Mesenchymal stem cell (in vitro differentiated cells and primary cell): ENCODE results near the gene DLST. TPM values are rescaled to one million over a fixed set of nuclear protein-coding genes. Genes with fewer than 3 reads are reported as not detected.

Experiments used
- DNase-seq: peaks from one replicate; pipeline ENCODE4 v3.0.0-alpha.2; 2013
- H2AFZ ChIP-seq: one replicate; pipeline ENCODE4 v1.6.1; 2013; ENCODE audit warnings: low read depth, mild to moderate bottlenecking, control low read depth, inconsistent platforms, low read length, moderate library complexity
- H2AK5ac ChIP-seq: 2 replicates; pipeline ENCODE4 v1.6.1; 2013; ENCODE audit warnings: low read length, moderate library complexity, mild to moderate bottlenecking, inconsistent platforms; ENCODE audit not compliant: severe bottlenecking
- H2BK120ac ChIP-seq: one replicate; pipeline ENCODE4 v1.6.1; 2013; ENCODE audit warnings: low read depth, mild to moderate bottlenecking, inconsistent platforms, low read length, moderate library complexity
- H2BK12ac ChIP-seq, 2 experiments: one replicate each; pipeline ENCODE4 v1.6.1; 2013; ENCODE audit warnings: inconsistent platforms in 2 of 2, low read length in 2 of 2, mild to moderate bottlenecking in 2 of 2, moderate library complexity in 2 of 2, control low read depth in 1 of 2
- H2BK15ac ChIP-seq: one replicate; pipeline ENCODE4 v1.6.1; 2013; ENCODE audit warnings: mild to moderate bottlenecking, low read depth, inconsistent platforms; ENCODE audit not compliant: poor library complexity, severe bottlenecking
- H2BK5ac ChIP-seq: 2 replicates; pipeline ENCODE4 v1.6.1; 2013; ENCODE audit warnings: low read depth, mild to moderate bottlenecking, low read length, control low read depth, inconsistent platforms; ENCODE audit not compliant: poor library complexity, severe bottlenecking
- H3K14ac ChIP-seq, 2 experiments: one replicate each; pipeline ENCODE4 v1.6.1; 2013; ENCODE audit warnings: inconsistent platforms in 2 of 2, low read length in 2 of 2, control low read depth in 1 of 2, mild to moderate bottlenecking in 1 of 2, moderate library complexity in 1 of 2
- H3K18ac ChIP-seq, 2 experiments: one replicate each; pipeline ENCODE4 v1.6.1; 2013; ENCODE audit warnings: inconsistent platforms in 2 of 2, low read length in 2 of 2, control low read depth in 1 of 2, low read depth in 1 of 2, mild to moderate bottlenecking in 1 of 2
- H3K23ac ChIP-seq, 2 experiments: one replicate each; pipeline ENCODE4 v1.6.1; 2013; ENCODE audit warnings: inconsistent platforms in 2 of 2, low read length in 2 of 2, mild to moderate bottlenecking in 2 of 2, moderate library complexity in 2 of 2, control low read depth in 1 of 2
- H3K27ac ChIP-seq: 2 replicates; pipeline ENCODE4 v1.5.1; 2013; ENCODE audit warnings: mild to moderate bottlenecking, moderate library complexity, low read length, control low read depth, inconsistent platforms; ENCODE audit not compliant: poor library complexity, severe bottlenecking
- H3K27me3 ChIP-seq, 2 experiments: 2 replicates each; pipeline versions ENCODE4 v1.6.1 to v1.7.0; 2013; ENCODE audit warnings: low read length in 2 of 2, mild to moderate bottlenecking in 2 of 2, moderate library complexity in 2 of 2, control low read depth in 1 of 2, inconsistent platforms in 1 of 2; ENCODE audit not compliant: control insufficient read depth in 1 of 2, insufficient read depth in 1 of 2
- H3K36me3 ChIP-seq, 2 experiments: 2 replicates each; pipeline versions ENCODE4 v1.6.1 to v1.7.0; 2013; ENCODE audit warnings: low read length in 2 of 2, control low read depth in 1 of 2, inconsistent platforms in 1 of 2, low read depth in 1 of 2, mild to moderate bottlenecking in 1 of 2; ENCODE audit not compliant: insufficient read depth in 2 of 2, control insufficient read depth in 1 of 2
- H3K4ac ChIP-seq, 2 experiments: one replicate each; pipeline ENCODE4 v1.6.1; 2013; ENCODE audit warnings: inconsistent platforms in 2 of 2, low read length in 2 of 2, mild to moderate bottlenecking in 2 of 2, moderate library complexity in 2 of 2, control low read depth in 1 of 2, low read depth in 1 of 2
- H3K4me1 ChIP-seq: 2 replicates; pipeline ENCODE4 v1.6.1; 2013; ENCODE audit warnings: low read depth, low read length, control low read depth; ENCODE audit not compliant: control insufficient read depth, insufficient read depth
- H3K4me2 ChIP-seq: 2 replicates; pipeline ENCODE4 v1.6.1; 2013; ENCODE audit warnings: low read length, mild to moderate bottlenecking, inconsistent platforms; ENCODE audit not compliant: poor library complexity, severe bottlenecking
- H3K4me3 ChIP-seq, 2 experiments: 2 replicates each; pipeline versions ENCODE4 v1.5.1 to v1.7.0; 2013; ENCODE audit warnings: low read length in 2 of 2, mild to moderate bottlenecking in 2 of 2, control low read depth in 1 of 2, low read depth in 1 of 2; ENCODE audit not compliant: insufficient read depth in 1 of 2
- H3K79me1 ChIP-seq: replicated peaks from 2 replicates; pipeline ENCODE4 v1.6.1; 2013; ENCODE audit warnings: mild to moderate bottlenecking, control low read depth, low read length, inconsistent platforms; ENCODE audit not compliant: poor library complexity, severe bottlenecking
- H3K9ac ChIP-seq: 2 replicates; pipeline ENCODE4 v1.7.0; 2013; ENCODE audit warnings: mild to moderate bottlenecking, low read length, moderate library complexity
- H3K9me3 ChIP-seq: 2 replicates; pipeline ENCODE4 v1.7.0; 2013; ENCODE audit warnings: mild to moderate bottlenecking, low read length; ENCODE audit not compliant: control insufficient read depth
- H4K8ac ChIP-seq: one replicate; pipeline ENCODE4 v1.6.1; 2013; ENCODE audit warnings: inconsistent platforms, mild to moderate bottlenecking, low read length, moderate library complexity
- H4K91ac ChIP-seq: one replicate; pipeline ENCODE4 v1.6.1; 2013; ENCODE audit warnings: mild to moderate bottlenecking, low read length, inconsistent platforms
- WGBS: methylation state at CpG from one replicate; pipeline ENCODE4 v1.1.7; 2013; ENCODE audit warnings: mixed read lengths; 5-methylcytosine and 5-hydroxymethylcytosine counted together
- polyA plus RNA-seq, 2 experiments: library from polyadenylated mRNA; stranded (reverse); fragments of 200-250 nt; gene quantifications; one replicate each; pipeline ENCODE4 v1.2.3, GENCODE V29; 2013

Gene DLST
- 47.5 TPM for polyA plus RNA-seq (2013, experiment 1 of 2)
- 47.1 TPM for polyA plus RNA-seq (2013, experiment 2 of 2)

- Histone ChIP-seq H3K79me1 (no peaks in the 10 kb centered on the region), H3K36me3 (peaks cover 5 to 22% of the 10 kb centered on the region in 2 experiments), H3K4me2 (peak within 1 kb of the TSS; percentile 88), H3K27ac (peak within 1 kb of the TSS; percentile 68), H2BK12ac (peak within 1 kb of the TSS; percentile 24 to 90), H2AFZ (peak within 1 kb of the TSS; percentile 81), H3K9ac (peak within 1 kb of the TSS; percentile 99), H4K91ac (peak within 1 kb of the TSS; percentile 92), H3K23ac (peak within 1 kb of the TSS in 1 of 2 experiments; percentile 99), H2BK120ac (peak within 1 kb of the TSS; percentile 42), H3K27me3 (no peaks in the 10 kb centered on the region), H3K4ac (peak within 1 kb of the TSS; percentile 89 to 95), H2BK5ac (peak within 1 kb of the TSS; percentile 15), H2AK5ac (peak within 1 kb of the TSS; percentile 30), H3K14ac (peak within 1 kb of the TSS; percentile 21 to 99), H3K18ac (peak within 1 kb of the TSS; percentile 98 to 100), H4K8ac (peak within 1 kb of the TSS; percentile 97), H3K4me1 (peaks cover 8% of the 10 kb centered on the region), H2BK15ac (peak within 1 kb of the TSS; percentile 99), H3K9me3 (no peaks in the 10 kb centered on the region), H3K4me3 (peak within 1 kb of the TSS; percentile 98 to 99)
- WGBS, result under 1% methylated on average over 53 of the region's 53 CpGs
- peak; percentile 90 for DNase-seq
Measured at GRCh38 chr14:74881431-74882102, at the start of gene DLST. DLST (plus strand) TSS chr14:74881916; CDS start chr14:74881954, 38 bp downstream.

DNA sequence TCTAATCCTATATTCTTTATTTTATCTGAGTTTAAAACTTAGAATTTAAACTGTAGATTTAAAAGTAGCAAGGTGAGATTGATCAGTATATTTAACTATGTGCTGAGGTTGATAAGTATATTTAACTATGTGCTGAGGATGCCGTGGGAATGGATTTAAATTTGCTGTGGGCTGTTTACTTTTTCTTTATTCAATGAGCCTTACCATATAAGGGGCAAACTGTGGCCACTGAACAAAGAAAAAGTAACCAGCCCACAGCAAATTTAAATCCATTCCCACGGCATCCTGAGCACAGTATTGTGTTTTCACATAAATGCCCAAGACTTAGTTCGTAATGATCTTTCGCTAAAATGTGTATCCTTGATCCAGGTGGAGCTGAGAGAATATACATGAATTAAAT lies 48.9 kb upstream of the DLST start:
- Histone ChIP-seq H3K4me3 (no peak overlapping the region), H3K4me1 (peaks cover 6% of the 10 kb centered on the region), H2BK5ac (no peak overlapping the region), H2BK120ac (no peak overlapping the region), H3K4ac (no peak overlapping the region), H2AK5ac (no peak overlapping the region), H3K9me3 (no peaks in the 10 kb centered on the region), H3K23ac (no peak overlapping the region), H2BK12ac (no peak overlapping the region), H3K14ac (no peak overlapping the region), H3K18ac (no peak overlapping the region), H3K9ac (no peak overlapping the region), H2BK15ac (no peak overlapping the region), H3K4me2 (no peak overlapping the region), H3K27me3 (no peaks in the 10 kb centered on the region), H2AFZ (no peak overlapping the region), H4K8ac (no peak overlapping the region), H3K27ac (no peak overlapping the region), H3K36me3 (peaks cover 6 to 47% of the 10 kb centered on the region in 2 experiments), H4K91ac (no peak overlapping the region), H3K79me1 (peaks cover 15% of the 10 kb centered on the region)
- WGBS, result 100% methylated on average over 2 of the region's 4 CpGs
- no peak for DNase-seq

- no peak overlapping the region for H3K14ac ChIP-seq
- no peak overlapping the region for H2BK12ac ChIP-seq
- 82% methylated on average over 3 of the region's 5 CpGs for WGBS
- no peak overlapping the region for H3K9ac ChIP-seq
- no peak overlapping the region for H4K91ac ChIP-seq
- H2AK5ac ChIP-seq, result no peak overlapping the region
- H3K4ac ChIP-seq, result no peak overlapping the region
- H3K18ac ChIP-seq, result no peak overlapping the region
- peak; percentile 18 for DNase-seq
- no peaks in the 10 kb centered on the region for H3K27me3 ChIP-seq
- peak overlapping the region; percentile 46 for H2BK5ac ChIP-seq
- H2AFZ ChIP-seq, result no peak overlapping the region
- H4K8ac ChIP-seq, result no peak overlapping the region
- peaks cover 9% of the 10 kb centered on the region for H3K79me1 ChIP-seq
- peaks cover 6% of the 10 kb centered on the region for H3K4me1 ChIP-seq
- no peaks in the 10 kb centered on the region for H3K9me3 ChIP-seq
- peak overlapping the region; percentile 9 for H3K4me2 ChIP-seq
- no peak overlapping the region for H3K23ac ChIP-seq
- H2BK15ac ChIP-seq, result no peak overlapping the region
- H3K4me3 ChIP-seq, result no peak overlapping the region
- H3K27ac ChIP-seq, result peak overlapping the region; percentile 69
- H3K36me3 ChIP-seq, result peaks cover 3 to 34% of the 10 kb centered on the region in 2 experiments
- no peak overlapping the region for H2BK120ac ChIP-seq
Measured at GRCh38 chr14:74834692-74835392, 46.9 kb upstream of the DLST start.

DNA sequence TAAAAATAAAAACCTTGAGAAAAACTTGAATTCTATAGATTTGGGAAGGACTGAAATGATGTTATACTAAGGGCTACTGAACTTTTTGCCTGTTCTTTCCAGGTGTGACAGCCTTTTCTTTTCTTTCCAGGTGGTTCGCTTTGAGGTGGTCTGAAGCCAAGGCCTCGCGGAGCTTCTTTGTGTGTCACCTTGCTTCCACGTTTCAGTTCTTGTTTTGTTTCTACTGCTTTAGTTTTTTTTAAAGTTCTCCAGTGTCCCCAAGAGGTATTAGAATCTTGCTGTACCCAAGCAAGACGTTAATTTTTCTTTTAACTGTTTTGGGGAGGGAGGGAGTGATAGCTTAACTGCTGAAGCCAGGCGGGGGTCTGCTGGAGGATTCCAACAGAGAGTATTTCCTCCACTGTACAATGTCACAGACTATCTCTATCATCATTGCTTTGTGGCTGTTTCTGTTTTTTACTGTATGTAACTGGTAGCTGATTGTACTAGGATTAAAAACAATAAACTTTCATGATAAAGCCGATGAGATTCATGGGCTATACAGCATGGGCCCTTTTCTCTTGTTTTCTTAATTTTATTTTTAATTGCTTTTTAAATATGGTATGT lies 46.0 kb upstream of the DLST start:
- no peak overlapping the region for H3K18ac ChIP-seq
- WGBS, result 94% methylated on average over 4 of the region's 7 CpGs

More for the DNA sequence above, 46.0 kb upstream of the DLST start:
- H3K4me2 ChIP-seq, result no peak overlapping the region
- no peak overlapping the region for H2BK12ac ChIP-seq
- no peak overlapping the region for H2BK15ac ChIP-seq
- no peak overlapping the region for H3K9ac ChIP-seq
- peaks cover 6% of the 10 kb centered on the region for H3K4me1 ChIP-seq
- peak overlapping the region; percentile 5 for H2AK5ac ChIP-seq
- H2BK5ac ChIP-seq, result no peak overlapping the region
- no peak overlapping the region for H2BK120ac ChIP-seq
- no peak overlapping the region for H3K4ac ChIP-seq
- peaks cover 6% of the 10 kb centered on the region for H3K79me1 ChIP-seq
- H3K14ac ChIP-seq, result no peak overlapping the region
- H3K27me3 ChIP-seq, result no peaks in the 10 kb centered on the region
- H3K9me3 ChIP-seq, result no peaks in the 10 kb centered on the region
- no peak for DNase-seq
- H2AFZ ChIP-seq, result no peak overlapping the region
- H4K91ac ChIP-seq, result no peak overlapping the region
- H4K8ac ChIP-seq, result no peak overlapping the region
- H3K36me3 ChIP-seq, result peaks cover under 1 to 33% of the 10 kb centered on the region in 2 experiments
- H3K4me3 ChIP-seq, result no peak overlapping the region
- H3K23ac ChIP-seq, result no peak overlapping the region
- peak overlapping the region; percentile 35 for H3K27ac ChIP-seq
